HCT116 (cell line): Measurements from ENCODE around the gene PPP1CC.

ENCODE experiments used
- CEBPB ChIP-seq: IDR thresholded peaks from 2 replicates; pipeline ENCODE4 v1.6.1; 2012; ENCODE audit warnings: low read depth
- EGR1 ChIP-seq: IDR thresholded peaks from 2 replicates; pipeline ENCODE4 v1.6.1; 2012; ENCODE audit warnings: low read depth
- EZH2 ChIP-seq: fragments of 200-600 bp; sonication (generic); IDR thresholded peaks from 2 replicates; pipeline ENCODE4 v1.6.1; 2017; ENCODE audit warnings: antibody characterized with exemption, mixed run types
- EZH2phosphoT487 ChIP-seq: fragments of 200-600 bp; IDR thresholded peaks from 2 replicates; pipeline ENCODE4 v1.6.1; 2018; ENCODE audit warnings: antibody characterized with exemption, borderline replicate concordance
- FOSL1 ChIP-seq: IDR thresholded peaks from 2 replicates; pipeline ENCODE4 v1.6.1; 2012; ENCODE audit warnings: low read depth
- POLR2A ChIP-seq: IDR thresholded peaks from 2 replicates; pipeline ENCODE4 v1.7.0; 2011; ENCODE audit warnings: borderline replicate concordance; ENCODE audit not compliant: insufficient read depth, insufficient read length; ENCODE audit errors: extremely low read depth
- POLR2AphosphoS5 ChIP-seq: IDR thresholded peaks from 2 replicates; pipeline ENCODE4 v1.6.1; 2011; ENCODE audit warnings: mild to moderate bottlenecking, low read depth, low read length, moderate library complexity
- SIN3A ChIP-seq: IDR thresholded peaks from 2 replicates; pipeline ENCODE4 v1.6.1; 2012; ENCODE audit warnings: low read depth
- YY1 ChIP-seq: IDR thresholded peaks from 2 replicates; pipeline ENCODE4 v1.6.1; 2011; ENCODE audit warnings: low read length, low read depth, moderate library complexity, mild to moderate bottlenecking; ENCODE audit not compliant: insufficient replicate concordance; ENCODE audit errors: extremely low read depth
- ZNF274 ChIP-seq: fragments of 200-500 bp; sonication (Bioruptor generic); IDR thresholded peaks from 2 replicates; pipeline ENCODE4 v1.6.1; 2014; ENCODE audit warnings: mild to moderate bottlenecking, low read depth, low read length, inconsistent platforms
- TF ChIP-seq, protein P1 (sequence below): IDR thresholded peaks from 2 replicates; pipeline ENCODE4 v1.6.1; 2012
- TF ChIP-seq, protein P2 (sequence below), 3 experiments: fragments of 200-600 bp in 1 of 3; sonication (generic) in 1 of 3; IDR thresholded peaks in 2 of 3; conservative IDR thresholded peaks in 1 of 3; 2 replicates each; pipeline ENCODE4 v1.5.1; 2012 to 2017; ENCODE audit warnings: low read depth in 2 of 3, low read length in 2 of 3, antibody characterized with exemption in 1 of 3, borderline replicate concordance in 1 of 3, control low read depth in 1 of 3, mild to moderate bottlenecking in 1 of 3, mixed read lengths in 1 of 3, mixed run types in 1 of 3, moderate library complexity in 1 of 3; ENCODE audit not compliant: insufficient read depth in 1 of 3
- TF ChIP-seq, protein P3 (sequence below): IDR thresholded peaks from 2 replicates; pipeline ENCODE4 v1.6.1; 2011; ENCODE audit warnings: mild to moderate bottlenecking, low read length, moderate library complexity; ENCODE audit not compliant: insufficient replicate concordance; ENCODE audit errors: extremely low read depth

- no peak for TF ChIP-seq POLR2AphosphoS5
- TF ChIP-seq POLR2A = no peak
- TF ChIP-seq FOSL1 = no peak
- no peak for TF ChIP-seq YY1
- no peak for TF ChIP-seq ZNF274
- no peak for TF ChIP-seq SIN3A
- TF ChIP-seq EGR1 = no peak
- TF ChIP-seq, protein P1, sequence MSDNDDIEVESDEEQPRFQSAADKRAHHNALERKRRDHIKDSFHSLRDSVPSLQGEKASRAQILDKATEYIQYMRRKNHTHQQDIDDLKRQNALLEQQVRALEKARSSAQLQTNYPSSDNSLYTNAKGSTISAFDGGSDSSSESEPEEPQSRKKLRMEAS = 0 out of 2 replicates have a peak, but pooled peaks have one; percentile 25
- peak; percentile 22; the same call in 1 of the 2 replicates for TF ChIP-seq CEBPB
- TF ChIP-seq, protein P2, sequence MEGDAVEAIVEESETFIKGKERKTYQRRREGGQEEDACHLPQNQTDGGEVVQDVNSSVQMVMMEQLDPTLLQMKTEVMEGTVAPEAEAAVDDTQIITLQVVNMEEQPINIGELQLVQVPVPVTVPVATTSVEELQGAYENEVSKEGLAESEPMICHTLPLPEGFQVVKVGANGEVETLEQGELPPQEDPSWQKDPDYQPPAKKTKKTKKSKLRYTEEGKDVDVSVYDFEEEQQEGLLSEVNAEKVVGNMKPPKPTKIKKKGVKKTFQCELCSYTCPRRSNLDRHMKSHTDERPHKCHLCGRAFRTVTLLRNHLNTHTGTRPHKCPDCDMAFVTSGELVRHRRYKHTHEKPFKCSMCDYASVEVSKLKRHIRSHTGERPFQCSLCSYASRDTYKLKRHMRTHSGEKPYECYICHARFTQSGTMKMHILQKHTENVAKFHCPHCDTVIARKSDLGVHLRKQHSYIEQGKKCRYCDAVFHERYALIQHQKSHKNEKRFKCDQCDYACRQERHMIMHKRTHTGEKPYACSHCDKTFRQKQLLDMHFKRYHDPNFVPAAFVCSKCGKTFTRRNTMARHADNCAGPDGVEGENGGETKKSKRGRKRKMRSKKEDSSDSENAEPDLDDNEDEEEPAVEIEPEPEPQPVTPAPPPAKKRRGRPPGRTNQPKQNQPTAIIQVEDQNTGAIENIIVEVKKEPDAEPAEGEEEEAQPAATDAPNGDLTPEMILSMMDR (IDR thresholded peaks at IDR 0.05 in 2 of 3, conservative IDR thresholded peaks at IDR 0.05 in 1 of 3; ENCODE audit: borderline replicate concordance in 1 of 3, insufficient read depth in 1 of 3, low read depth in 2 of 3, low read length in 2 of 3) = no peak
- TF ChIP-seq EZH2phosphoT487 = no peak
- TF ChIP-seq EZH2 = no peak
- TF ChIP-seq, protein P3, sequence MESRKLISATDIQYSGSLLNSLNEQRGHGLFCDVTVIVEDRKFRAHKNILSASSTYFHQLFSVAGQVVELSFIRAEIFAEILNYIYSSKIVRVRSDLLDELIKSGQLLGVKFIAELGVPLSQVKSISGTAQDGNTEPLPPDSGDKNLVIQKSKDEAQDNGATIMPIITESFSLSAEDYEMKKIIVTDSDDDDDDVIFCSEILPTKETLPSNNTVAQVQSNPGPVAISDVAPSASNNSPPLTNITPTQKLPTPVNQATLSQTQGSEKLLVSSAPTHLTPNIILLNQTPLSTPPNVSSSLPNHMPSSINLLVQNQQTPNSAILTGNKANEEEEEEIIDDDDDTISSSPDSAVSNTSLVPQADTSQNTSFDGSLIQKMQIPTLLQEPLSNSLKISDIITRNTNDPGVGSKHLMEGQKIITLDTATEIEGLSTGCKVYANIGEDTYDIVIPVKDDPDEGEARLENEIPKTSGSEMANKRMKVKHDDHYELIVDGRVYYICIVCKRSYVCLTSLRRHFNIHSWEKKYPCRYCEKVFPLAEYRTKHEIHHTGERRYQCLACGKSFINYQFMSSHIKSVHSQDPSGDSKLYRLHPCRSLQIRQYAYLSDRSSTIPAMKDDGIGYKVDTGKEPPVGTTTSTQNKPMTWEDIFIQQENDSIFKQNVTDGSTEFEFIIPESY = no peak
Measured at GRCh38 chr12:110744601-110745264, 2.0 kb upstream of the PPP1CC start.
